Ishikawa (cell line): ENCODE measurements around the gene MRPL14.

Source experiments
- EP300 ChIP-seq: IDR thresholded peaks from 2 replicates; pipeline ENCODE4 v1.6.1; 2012; ENCODE audit warnings: borderline replicate concordance
- NFIC ChIP-seq: IDR thresholded peaks from 2 replicates; pipeline ENCODE4 v1.6.1; 2012
- USF1 ChIP-seq: IDR thresholded peaks from 2 replicates; pipeline ENCODE4 v1.6.1; 2012

DNA sequence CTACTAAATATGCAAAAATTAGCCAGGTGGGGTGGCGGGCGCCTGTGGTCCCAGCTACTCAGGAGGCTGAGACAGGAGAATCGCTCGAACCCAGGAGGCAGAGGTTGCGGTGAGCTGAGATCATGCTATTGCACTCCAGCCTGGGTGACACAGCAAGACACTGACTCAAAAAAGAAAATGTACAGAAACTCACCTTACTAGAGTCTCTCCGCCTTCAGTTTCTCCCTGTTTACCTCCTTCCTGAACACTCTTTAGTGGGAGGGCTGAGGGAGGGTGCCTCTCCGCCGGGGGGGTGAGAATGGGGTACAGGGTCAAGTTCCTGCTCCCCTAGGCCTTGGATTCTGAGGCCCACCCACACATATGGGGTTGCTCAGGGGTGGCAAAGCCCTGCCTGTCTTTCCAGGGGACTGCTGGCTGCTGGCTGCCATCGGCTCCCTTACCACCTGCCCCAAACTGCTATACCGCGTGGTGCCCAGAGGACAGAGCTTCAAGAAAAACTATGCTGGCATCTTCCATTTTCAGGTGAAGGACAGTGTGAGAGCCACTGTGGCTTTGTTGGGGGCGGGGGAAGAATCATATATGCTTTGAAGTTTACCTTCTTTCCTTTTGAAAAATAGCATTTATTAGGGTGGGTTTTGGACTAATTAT lies 44.8 kb upstream of the MRPL14 start:
- TF ChIP-seq EP300 (no peak), USF1 (no peak), NFIC (no peak)
